Breast epithelium (tissue), 4 donors: ENCODE data around the gene CTNNA3. TPM values are rescaled to one million over a fixed set of nuclear protein-coding genes. Genes with fewer than 3 reads are reported as not detected.

ENCODE experiments used
- DNase-seq, 2 donors: peaks; one replicate each; pipeline ENCODE4 v3.0.0-alpha.2; 2019; ENCODE audit warnings: low spot score in 2 of 2
- H3K27ac ChIP-seq, 2 donors: fragments of 200-600 bp; sonication (generic) in 1 of 2; one replicate each; pipeline ENCODE4 v1.5.1; 2016 to 2019; ENCODE audit warnings: mild to moderate bottlenecking in 1 of 2
- H3K27me3 ChIP-seq, 2 donors: fragments of 200-600 bp; sonication (generic) in 1 of 2; one replicate each; pipeline versions ENCODE4 v1.5.1 to v1.6.0; 2017 to 2019; ENCODE audit warnings: control low read depth in 1 of 2, mild to moderate bottlenecking in 1 of 2
- H3K36me3 ChIP-seq: fragments of 200-600 bp; one replicate; pipeline ENCODE4 v1.5.1; 2019
- H3K4me1 ChIP-seq, 2 donors: fragments of 200-600 bp; sonication (generic); one replicate each; pipeline ENCODE4 v1.5.1; 2016 to 2019; ENCODE audit warnings: control low read depth in 1 of 2
- H3K4me3 ChIP-seq, 3 donors: fragments of 200-600 bp; sonication (generic); 1 replicate in 2 of 3; 2 replicates in 1 of 3; pipeline ENCODE4 v1.5.1; 2016 to 2019; ENCODE audit warnings: mild to moderate bottlenecking in 3 of 3, moderate library complexity in 2 of 3
- H3K9me3 ChIP-seq, 2 donors: fragments of 200-600 bp; sonication (generic) in 1 of 2; one replicate each; pipeline ENCODE4 v1.5.1; 2016 to 2019; ENCODE audit warnings: control low read depth in 1 of 2
- POLR2A ChIP-seq: fragments of 450-650 bp; IDR thresholded peaks from one replicate; pipeline ENCODE4 v1.6.1; 2016; ENCODE audit warnings: antibody characterized with exemption, mild to moderate bottlenecking, moderate library complexity
- POLR2AphosphoS5 ChIP-seq, 3 donors: sonication (generic); formaldehyde crosslinking; IDR thresholded peaks; one replicate each; pipeline ENCODE4 v1.6.1; 2017; ENCODE audit warnings: antibody characterized with exemption in 3 of 3
- intact Hi-C: fragments of 100-400 bp; cut with DNase I; formaldehyde crosslinking; loops from one replicate; pipeline ENCODE4 v1.15.1; 2023; ENCODE audit warnings: low total_unique reads
- total RNA-seq, 3 donors: library from RNA; depleted of rRNA; stranded (reverse); fragments of >200 nt; gene quantifications; one replicate each; pipeline ENCODE4 v1.1.0, GENCODE V29; 2016
- TF ChIP-seq, protein P1 (sequence below), 3 donors: fragments of 450-650 bp; IDR thresholded peaks; one replicate each; pipeline ENCODE4 v1.5.1; 2016 to 2017; ENCODE audit warnings: antibody characterized with exemption in 3 of 3, mild to moderate bottlenecking in 3 of 3, moderate library complexity in 3 of 3

The CTNNA3 gene
- total RNA-seq, 3 donors from 2014 or later: 0.33 to 1.1 (median 0.59) TPM

DNA sequence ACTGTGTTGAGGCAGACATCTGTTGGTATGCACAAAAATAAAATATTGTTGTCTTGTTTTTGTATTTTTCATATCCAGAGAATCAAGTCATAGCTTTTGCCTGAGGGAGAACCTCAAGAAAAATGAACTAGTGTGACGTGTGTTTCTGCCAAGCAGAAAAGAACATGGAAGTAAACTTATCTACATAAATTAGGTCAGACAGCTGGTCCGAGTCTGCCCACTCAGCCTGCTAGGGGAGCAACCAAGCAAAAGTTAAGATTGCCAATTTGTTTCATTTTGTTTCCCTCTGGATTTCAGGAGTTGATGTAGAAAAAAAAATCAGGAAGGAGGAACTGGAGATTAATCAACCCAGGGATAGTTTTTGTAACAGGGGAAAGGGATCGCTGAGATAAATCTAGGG lies 1342.6 kb downstream of the CTNNA3 start:
- H3K4me3 ChIP-seq: no peak overlapping the region
- intact Hi-C loops: no loop called here
- H3K36me3 ChIP-seq: no peaks in the 10 kb centered on the region
- no peaks in the 10 kb centered on the region for H3K4me1 ChIP-seq
- no peak for TF ChIP-seq POLR2A
- TF ChIP-seq, protein P1, sequence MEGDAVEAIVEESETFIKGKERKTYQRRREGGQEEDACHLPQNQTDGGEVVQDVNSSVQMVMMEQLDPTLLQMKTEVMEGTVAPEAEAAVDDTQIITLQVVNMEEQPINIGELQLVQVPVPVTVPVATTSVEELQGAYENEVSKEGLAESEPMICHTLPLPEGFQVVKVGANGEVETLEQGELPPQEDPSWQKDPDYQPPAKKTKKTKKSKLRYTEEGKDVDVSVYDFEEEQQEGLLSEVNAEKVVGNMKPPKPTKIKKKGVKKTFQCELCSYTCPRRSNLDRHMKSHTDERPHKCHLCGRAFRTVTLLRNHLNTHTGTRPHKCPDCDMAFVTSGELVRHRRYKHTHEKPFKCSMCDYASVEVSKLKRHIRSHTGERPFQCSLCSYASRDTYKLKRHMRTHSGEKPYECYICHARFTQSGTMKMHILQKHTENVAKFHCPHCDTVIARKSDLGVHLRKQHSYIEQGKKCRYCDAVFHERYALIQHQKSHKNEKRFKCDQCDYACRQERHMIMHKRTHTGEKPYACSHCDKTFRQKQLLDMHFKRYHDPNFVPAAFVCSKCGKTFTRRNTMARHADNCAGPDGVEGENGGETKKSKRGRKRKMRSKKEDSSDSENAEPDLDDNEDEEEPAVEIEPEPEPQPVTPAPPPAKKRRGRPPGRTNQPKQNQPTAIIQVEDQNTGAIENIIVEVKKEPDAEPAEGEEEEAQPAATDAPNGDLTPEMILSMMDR (IDR thresholded peaks at IDR 0.05): no peak
- no peaks in the 10 kb centered on the region for H3K9me3 ChIP-seq
- H3K27ac ChIP-seq: no peak overlapping the region
- no peaks in the 10 kb centered on the region for H3K27me3 ChIP-seq
- DNase-seq: no peak

- Histone ChIP-seq H3K4me3 (no peak overlapping the region), H3K9me3 (no peaks in the 10 kb centered on the region), H3K27ac (no peak overlapping the region), H3K4me1 (no peaks in the 10 kb centered on the region), H3K27me3 (no peaks in the 10 kb centered on the region), H3K36me3 (no peaks in the 10 kb centered on the region)
- TF ChIP-seq, protein P1 (IDR thresholded peaks at IDR 0.05): no peak
- TF ChIP-seq POLR2AphosphoS5 (IDR thresholded peaks at IDR 0.05): no peak
- TF ChIP-seq POLR2A: no peak
- intact Hi-C loops: no loop called here
- DNase-seq: no peak
These were observed 1345.2 kb downstream of the CTNNA3 start for GRCh38 chr10:66350622-66351399.

- intact Hi-C loops: no loop called here
- TF ChIP-seq POLR2AphosphoS5 (IDR thresholded peaks at IDR 0.05) (no peak), POLR2A (no peak)
- TF ChIP-seq, protein P1 (IDR thresholded peaks at IDR 0.05): no peak
- Histone ChIP-seq H3K27ac (no peak overlapping the region), H3K4me3 (no peak overlapping the region), H3K9me3 (no peaks in the 10 kb centered on the region), H3K27me3 (no peaks in the 10 kb centered on the region), H3K36me3 (no peaks in the 10 kb centered on the region), H3K4me1 (no peaks in the 10 kb centered on the region)
- DNase-seq: no peak
These were observed 1346.3 kb downstream of the CTNNA3 start for GRCh38 chr10:66349726-66350125.

DNA sequence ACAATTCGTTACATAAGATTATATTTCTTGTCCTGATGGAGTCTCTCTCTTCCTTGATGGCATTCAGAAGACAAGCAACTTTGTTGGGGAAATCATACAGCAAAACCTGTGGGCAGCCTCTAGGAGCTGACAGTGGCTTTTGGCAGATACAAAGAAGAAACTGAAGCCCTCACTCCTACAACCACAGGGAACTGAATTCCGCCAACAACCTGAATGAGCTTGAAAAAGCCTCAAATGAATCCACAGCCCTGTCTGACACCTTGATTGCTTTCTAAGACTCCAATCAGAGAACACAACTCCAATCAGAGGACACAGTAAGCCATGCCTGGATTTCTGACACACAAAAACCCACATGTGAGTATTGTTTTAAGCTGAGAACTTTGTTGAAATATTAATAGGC lies 1346.9 kb downstream of the CTNNA3 start:
- Histone ChIP-seq H3K36me3 (no peaks in the 10 kb centered on the region), H3K27ac (no peak overlapping the region), H3K27me3 (no peaks in the 10 kb centered on the region), H3K4me3 (no peak overlapping the region), H3K9me3 (no peaks in the 10 kb centered on the region), H3K4me1 (no peaks in the 10 kb centered on the region)
- no peak for DNase-seq
- intact Hi-C loops: no loop called here
- TF ChIP-seq POLR2AphosphoS5 (IDR thresholded peaks at IDR 0.05) (no peak), POLR2A (no peak)
- TF ChIP-seq, protein P1 (IDR thresholded peaks at IDR 0.05): no peak

GRCh38 chr10:66337211-66337610 lies 1358.8 kb downstream of the CTNNA3 start:
- no peak for DNase-seq
- H3K27me3 ChIP-seq: no peaks in the 10 kb centered on the region
- intact Hi-C loops: no loop called here

More at GRCh38 chr10:66337211-66337610, 1358.8 kb downstream of the CTNNA3 start:
- H3K4me3 ChIP-seq: no peak overlapping the region
- no peaks in the 10 kb centered on the region for H3K36me3 ChIP-seq
- TF ChIP-seq, protein P1 (IDR thresholded peaks at IDR 0.05): no peak
- TF ChIP-seq POLR2A: no peak
- TF ChIP-seq POLR2AphosphoS5 (IDR thresholded peaks at IDR 0.05): no peak
- peaks cover 0 to 10% of the 10 kb centered on the region in 2 donors for H3K9me3 ChIP-seq
- H3K27ac ChIP-seq: no peak overlapping the region
- H3K4me1 ChIP-seq: no peaks in the 10 kb centered on the region
